Ectodermal cell (in vitro differentiated cells): ENCODE measurements around the gene UBA7.
"Not testable (repeated sequence)": the region's sequence is repeated elsewhere in the genome, so short reads cannot be mapped to it uniquely, and the experiment has no call there.

ENCODE experiments used
- H3K27ac ChIP-seq: 2 replicates; pipeline ENCODE4 v1.7.0; 2013; ENCODE audit warnings: mild to moderate bottlenecking, low read depth, low read length; ENCODE audit not compliant: insufficient read depth, poor library complexity, severe bottlenecking
- H3K27me3 ChIP-seq: 2 replicates; pipeline ENCODE4 v1.7.0; 2013; ENCODE audit warnings: mild to moderate bottlenecking, low read length; ENCODE audit not compliant: insufficient read depth, control insufficient read depth, poor library complexity, severe bottlenecking
- H3K36me3 ChIP-seq: one replicate; pipeline ENCODE4 v1.7.0; 2013; ENCODE audit warnings: low read length; ENCODE audit not compliant: control insufficient read depth, insufficient read depth
- H3K4me1 ChIP-seq: one replicate; pipeline ENCODE4 v1.7.0; 2013; ENCODE audit warnings: low read length; ENCODE audit not compliant: control insufficient read depth, insufficient read depth
- H3K4me3 ChIP-seq: 2 replicates; pipeline ENCODE4 v1.7.0; 2013; ENCODE audit warnings: low read depth, low read length, control low read depth; ENCODE audit not compliant: insufficient read depth
- H3K9me3 ChIP-seq: 2 replicates; pipeline ENCODE4 v1.7.0; 2013; ENCODE audit warnings: mild to moderate bottlenecking, low read length, moderate library complexity; ENCODE audit not compliant: control insufficient read depth
- WGBS, 2 experiments: methylation state at CpG; one replicate each; pipeline ENCODE4 v1.1.7; 2013; ENCODE audit warnings: missing lambda C conversion rate in 2 of 2; 5-methylcytosine and 5-hydroxymethylcytosine counted together

Gene UBA7

GRCh38 chr3:49840388-49840787 is 26.6 kb upstream of the UBA7 start:
- Histone ChIP-seq H3K4me1 (no peaks in the 10 kb centered on the region), H3K4me3 (no peak overlapping the region), H3K27ac (no peak overlapping the region), H3K9me3 (no peaks in the 10 kb centered on the region), H3K27me3 (no peaks in the 10 kb centered on the region), H3K36me3 (peaks cover 14% of the 10 kb centered on the region)
- 90% methylated on average over 2 of the region's 2 CpGs for WGBS, 2 experiments

DNA sequence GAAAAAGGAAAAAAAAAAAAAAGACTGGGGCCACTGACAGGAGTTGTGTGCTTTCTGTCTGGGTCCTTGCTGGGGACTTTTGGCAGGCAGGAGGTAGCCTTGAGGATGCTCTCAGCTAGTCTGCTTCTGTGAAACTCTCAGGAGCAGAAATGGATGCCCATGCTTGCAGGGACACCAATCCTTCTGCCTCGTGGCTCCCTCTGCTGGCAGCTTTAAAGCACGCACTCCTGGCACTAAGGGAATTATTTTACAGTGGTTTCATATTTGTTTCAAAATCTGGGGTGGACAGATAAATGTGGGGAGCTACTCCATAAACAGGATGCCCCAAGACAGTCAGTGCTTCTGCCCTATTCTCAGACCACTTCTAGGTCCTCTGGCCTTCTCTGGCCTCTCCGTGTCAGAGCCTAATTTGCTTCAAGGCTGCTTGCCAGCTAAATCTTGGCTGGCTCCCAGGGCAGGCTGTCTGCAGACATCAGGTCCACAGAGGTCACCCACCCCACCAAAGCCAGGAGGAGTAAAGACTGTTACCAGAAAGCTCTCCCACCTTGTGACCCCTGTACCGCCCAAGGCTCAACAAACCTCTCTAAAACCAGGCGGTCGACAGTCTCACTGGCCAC is 25.5 kb upstream of the UBA7 start:
- Histone ChIP-seq H3K9me3 (no peaks in the 10 kb centered on the region), H3K27ac (no peak overlapping the region), H3K4me1 (no peaks in the 10 kb centered on the region), H3K36me3 (peaks cover 13% of the 10 kb centered on the region), H3K27me3 (no peaks in the 10 kb centered on the region), H3K4me3 (no peak overlapping the region)
- WGBS, 2 experiments: 62 to 63% methylated on average over 6 of the region's 6 CpGs

- peaks cover 23% of the 10 kb centered on the region for H3K36me3 ChIP-seq
- H3K4me3 ChIP-seq: no peak overlapping the region
- H3K27ac ChIP-seq: no peak overlapping the region
- no peaks in the 10 kb centered on the region for H3K4me1 ChIP-seq
- H3K9me3 ChIP-seq: no peaks in the 10 kb centered on the region
- H3K27me3 ChIP-seq: no peaks in the 10 kb centered on the region
- 76 to 79% methylated on average over 3 of the region's 3 CpGs for WGBS, 2 experiments
Observed at GRCh38 chr3:49831341-49831740, 17.6 kb upstream of the UBA7 start.

DNA sequence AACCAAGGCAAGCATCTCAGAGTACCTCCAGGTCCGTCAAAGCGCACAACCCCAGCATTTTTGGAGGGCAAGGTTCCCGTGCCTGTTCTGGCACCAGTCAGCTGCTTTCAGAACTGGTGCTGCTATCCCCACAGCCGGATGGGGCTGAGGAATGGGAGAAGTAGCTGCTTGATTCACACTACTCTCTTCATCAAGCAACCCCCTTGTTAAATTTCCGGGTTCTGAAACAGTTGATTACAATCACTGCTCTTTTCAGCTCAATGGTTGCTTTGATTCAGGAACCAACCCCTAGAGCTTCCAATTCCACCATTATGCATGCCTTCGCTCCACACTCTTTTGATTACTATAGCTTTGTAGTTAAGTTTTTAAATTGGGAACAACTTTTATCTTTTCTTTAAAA is 12.3 kb upstream of the UBA7 start:
- Histone ChIP-seq H3K9me3 (no peaks in the 10 kb centered on the region), H3K36me3 (peaks cover 19% of the 10 kb centered on the region), H3K4me3 (no peak overlapping the region), H3K27me3 (no peaks in the 10 kb centered on the region), H3K4me1 (no peaks in the 10 kb centered on the region), H3K27ac (no peak overlapping the region)
- WGBS, 2 experiments: 89 to 92% methylated on average over 5 of the region's 6 CpGs

- H3K27ac ChIP-seq, H3K36me3 ChIP-seq, H3K27me3 ChIP-seq, H3K4me3 ChIP-seq, H3K4me1 ChIP-seq, H3K9me3 ChIP-seq: not testable (repeated sequence)
- 58 to 90% methylated on average over 3 of the region's 3 CpGs for WGBS, 2 experiments
Observed at GRCh38 chr3:49823131-49823530, 9.4 kb upstream of the UBA7 start.

DNA sequence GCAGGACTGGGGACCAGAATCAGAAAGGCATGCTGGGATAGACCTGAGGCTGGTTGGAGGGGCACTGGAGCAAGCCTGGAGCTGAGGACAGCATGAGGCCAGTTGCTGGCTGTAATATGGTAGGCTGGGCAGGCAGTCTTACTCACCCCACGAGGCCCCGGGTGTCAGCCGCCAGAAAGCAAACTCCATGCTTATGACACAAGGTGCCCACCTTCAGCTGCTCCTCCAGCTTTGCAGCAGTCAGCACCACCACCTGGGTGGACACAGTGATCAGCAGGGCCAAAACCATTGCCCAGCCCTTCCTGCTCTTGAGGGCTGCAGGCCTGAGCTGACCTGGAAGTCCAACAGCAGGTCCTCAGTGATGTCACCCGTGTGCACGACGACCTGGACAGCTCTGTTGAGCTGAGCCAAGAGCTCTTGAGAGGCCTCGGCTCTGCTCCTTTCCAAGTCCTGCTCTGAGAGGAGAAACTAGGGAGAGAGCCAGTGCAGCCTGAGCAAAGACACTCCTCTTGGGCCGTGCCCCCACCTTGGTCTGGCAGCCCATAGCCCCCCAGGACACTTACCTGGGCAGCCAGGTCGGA is 747 bp downstream of the UBA7 start:
- no peaks in the 10 kb centered on the region for H3K27me3 ChIP-seq
- no peak overlapping the region for H3K4me3 ChIP-seq
- H3K9me3 ChIP-seq: no peaks in the 10 kb centered on the region
- no peak overlapping the region for H3K27ac ChIP-seq
- no peaks in the 10 kb centered on the region for H3K4me1 ChIP-seq
- H3K36me3 ChIP-seq: no peaks in the 10 kb centered on the region
- WGBS, 2 experiments: 92 to 94% methylated on average over 9 of the region's 9 CpGs

DNA sequence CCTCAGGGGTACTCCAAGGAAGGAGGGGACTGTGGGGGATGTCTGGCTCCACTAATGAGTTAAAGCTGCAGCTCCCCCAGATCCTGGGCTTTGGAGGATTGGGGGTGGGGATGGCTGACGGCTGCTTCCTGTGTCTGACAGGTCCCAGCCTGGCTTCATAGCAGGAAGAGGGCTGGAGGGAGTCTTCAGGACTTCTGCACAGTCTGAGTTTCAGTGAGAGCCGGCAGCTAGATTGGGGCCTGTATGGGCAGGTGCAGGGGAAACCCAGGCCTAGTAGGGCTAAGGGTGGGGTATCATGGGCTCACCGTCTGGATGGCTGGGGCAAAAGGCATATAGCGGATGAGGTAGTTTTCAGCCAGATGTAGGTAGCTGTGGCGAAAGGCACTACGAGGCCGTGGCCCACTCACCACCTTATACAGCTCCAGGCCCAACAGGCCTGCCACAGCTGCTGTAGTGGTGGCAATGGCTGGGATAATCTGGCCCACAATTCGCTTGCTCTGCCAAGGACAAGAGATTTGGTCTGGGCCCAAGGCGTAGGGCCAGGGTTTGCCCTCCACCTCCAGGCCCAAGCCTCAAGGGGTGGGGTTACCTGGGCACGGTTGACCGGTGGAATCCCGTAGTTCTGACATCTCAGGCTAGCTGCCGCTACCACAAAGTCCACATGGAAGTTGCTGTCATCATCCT is 6.2 kb downstream of the UBA7 start:
- no peak overlapping the region for H3K27ac ChIP-seq
- 89 to 90% methylated on average over 13 of the region's 13 CpGs for WGBS, 2 experiments
- H3K4me3 ChIP-seq: no peak overlapping the region
- peaks cover 16% of the 10 kb centered on the region for H3K4me1 ChIP-seq
- peaks cover 25% of the 10 kb centered on the region for H3K27me3 ChIP-seq
- H3K36me3 ChIP-seq: no peaks in the 10 kb centered on the region
- no peaks in the 10 kb centered on the region for H3K9me3 ChIP-seq

DNA sequence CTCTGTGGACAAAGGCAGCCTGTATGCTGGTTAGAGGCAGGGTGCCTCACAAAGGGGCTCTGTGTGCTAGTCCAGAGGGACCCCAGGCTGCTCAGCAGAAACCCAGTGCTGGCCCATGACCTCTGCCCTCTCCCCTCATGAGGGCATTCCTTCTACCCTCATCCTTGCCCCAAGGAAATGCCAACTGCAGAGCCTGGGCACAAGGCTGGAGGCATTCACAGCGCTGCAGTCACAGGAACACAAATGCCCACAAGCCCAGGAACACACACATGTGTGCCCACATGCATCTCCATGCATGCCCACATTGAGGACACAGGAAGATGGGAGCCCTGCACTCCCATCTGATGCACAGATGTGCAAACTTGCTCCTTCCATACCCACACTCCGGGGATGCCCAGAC is 6.9 kb downstream of the UBA7 start:
- no peaks in the 10 kb centered on the region for H3K36me3 ChIP-seq
- H3K27ac ChIP-seq: peak overlapping the region; percentile 3
- H3K27me3 ChIP-seq: peaks cover 33% of the 10 kb centered on the region
- 91 to 94% methylated on average over 2 of the region's 2 CpGs for WGBS, 2 experiments
- H3K9me3 ChIP-seq: no peaks in the 10 kb centered on the region
- peaks cover 16% of the 10 kb centered on the region for H3K4me1 ChIP-seq
- H3K4me3 ChIP-seq: no peak overlapping the region

- WGBS, 2 experiments: 59 to 73% methylated on average over 11 of the region's 11 CpGs
- no peak overlapping the region for H3K4me3 ChIP-seq
Observed at GRCh38 chr3:49805897-49806701, 7.7 kb downstream of the UBA7 start.

DNA sequence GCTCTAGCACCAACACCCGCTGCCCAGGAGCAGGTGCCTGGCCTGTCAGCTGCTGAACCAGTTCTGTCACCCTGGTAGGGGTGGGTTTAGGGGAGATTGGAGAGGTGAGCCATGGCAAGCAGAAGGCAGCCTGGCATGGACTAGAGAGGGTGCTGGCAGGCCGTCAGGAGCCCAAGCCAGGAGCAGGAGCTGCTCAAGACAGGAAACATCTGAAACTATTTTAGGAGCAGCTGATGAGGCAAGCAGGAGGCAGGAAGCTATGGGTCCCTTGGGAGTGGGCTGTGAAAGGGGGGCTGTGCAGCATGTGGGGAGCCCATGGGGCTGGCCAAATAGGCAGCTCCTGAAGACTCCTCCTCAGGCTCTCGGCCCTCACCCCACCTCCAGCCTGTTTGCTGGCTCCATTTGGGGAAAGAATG is 8.4 kb downstream of the UBA7 start:
- H3K36me3 ChIP-seq: no peaks in the 10 kb centered on the region
- H3K4me3 ChIP-seq: no peak overlapping the region
- 89 to 90% methylated on average over 3 of the region's 3 CpGs for WGBS, 2 experiments
- peaks cover 41% of the 10 kb centered on the region for H3K27me3 ChIP-seq
- H3K27ac ChIP-seq: no peak overlapping the region
- peaks cover 16% of the 10 kb centered on the region for H3K4me1 ChIP-seq
- no peaks in the 10 kb centered on the region for H3K9me3 ChIP-seq

More at GRCh38 chr3:49805897-49806701, 7.7 kb downstream of the UBA7 start:
- Histone ChIP-seq H3K27ac (peak overlapping the region; percentile 3), H3K9me3 (no peaks in the 10 kb centered on the region), H3K4me1 (peaks cover 16% of the 10 kb centered on the region), H3K36me3 (no peaks in the 10 kb centered on the region), H3K27me3 (peaks cover 40% of the 10 kb centered on the region)
